Ovary (tissue), 9 donors: ENCODE data around the gene SFMBT2. TPM values are rescaled to one million over a fixed set of nuclear protein-coding genes. Genes with fewer than 3 reads are reported as not detected.

ENCODE experiments used
- DNase-seq, 5 donors: peaks; one replicate each; pipeline ENCODE4 v3.0.0-alpha.2; 2019 to 2020
- H3K27ac ChIP-seq, 2 donors: fragments of 200-600 bp; one replicate each; pipeline versions ENCODE4 v1.5.1 to v1.8.0; 2019 to 2022
- H3K27me3 ChIP-seq: fragments of 200-600 bp; one replicate; pipeline ENCODE4 v1.8.0; 2022
- H3K36me3 ChIP-seq: fragments of 200-600 bp; sonication (generic); one replicate; pipeline ENCODE4 v1.5.1; 2019
- H3K4me1 ChIP-seq: one replicate; pipeline ENCODE4 v1.8.1; 2013; ENCODE audit warnings: mild to moderate bottlenecking, moderate library complexity; ENCODE audit not compliant: insufficient read depth
- H3K4me3 ChIP-seq: fragments of 200-600 bp; sonication (generic); one replicate; pipeline ENCODE4 v1.5.1; 2017
- H3K9me3 ChIP-seq, 2 donors: fragments of 200-600 bp in 1 of 2; sonication (generic) in 1 of 2; one replicate each; pipeline versions ENCODE4 v1.5.1 to v1.8.1; 2013 to 2019; ENCODE audit warnings: mild to moderate bottlenecking in 1 of 2, moderate library complexity in 1 of 2
- EP300 ChIP-seq: sonication (generic); formaldehyde crosslinking; IDR thresholded peaks from one replicate; pipeline ENCODE4 v1.6.1; 2017; ENCODE audit warnings: antibody characterized with exemption
- POLR2A ChIP-seq: fragments of 450-650 bp; IDR thresholded peaks from one replicate; pipeline ENCODE4 v1.6.1; 2017; ENCODE audit warnings: antibody characterized with exemption, mild to moderate bottlenecking, moderate library complexity
- WGBS, 3 donors: extraction: QIAGEN DNeasy Blood & Tissue Kit in 1 of 3; methylation state at CpG; one replicate each; pipeline versions ENCODE4 v1.1.5 to v1.1.7; 2013 to 2017; 5-methylcytosine and 5-hydroxymethylcytosine counted together
- intact Hi-C, 4 donors: fragments of 100-400 bp; cut with DNase I; formaldehyde crosslinking; loops; one replicate each; pipeline versions ENCODE4 v1.11.0 to v1.15.1; 2022 to 2023
- polyA plus RNA-seq, 2 donors: library from polyadenylated mRNA; stranded (reverse); fragments of 200-250 nt in 1 of 2; fragments of 350-450 nt in 1 of 2; fragmentation: Illumina TruSeq in 1 of 2; extraction: RNeasy Lipid Tissue Mini Kit (QIAGEN cat#74804) in 1 of 2; gene quantifications; one replicate each; pipeline ENCODE4 v1.2.3, GENCODE V29; 2013 to 2014
- total RNA-seq, 7 donors: library from RNA; depleted of rRNA in 2 of 7; stranded (reverse); fragments of >200 nt in 2 of 7; fragmentation: NEBNext Ultra II Directional in 3 of 7; extraction: Animal tissue kit (Norgen Biotek cat#: 25700) in 3 of 7; gene quantifications; one replicate each; pipeline versions ENCODE4 v1.1.0 to v1.2.4, GENCODE V29; 2016 to 2023
- TF ChIP-seq, protein P1 (sequence below), 3 donors: fragments of 450-650 bp in 2 of 3; fragments of 200-600 bp in 1 of 3; IDR thresholded peaks; one replicate each; pipeline versions ENCODE4 v1.5.1 to v1.8.0; 2016 to 2022; ENCODE audit warnings: antibody characterized with exemption in 3 of 3, mild to moderate bottlenecking in 1 of 3
- donor health status: DM: no; HTN: no; CAD: no; lungs with moderate emphysema.
- donor health status: DM: no; HTN: no; CAD: no.
- donor health status: Bipolar disorder and iron deficiency.
- donor health status: DM: yes; HTN: yes; CAD: no.
- donor health status: DM: no; HTN: no; CAD: no.
- donor health status: DM: yes; HTN: yes; CAD: no.

The SFMBT2 gene
- total and polyA plus RNA-seq, 9 donors = 5.0 to 28.1 (median 17.8) TPM

DNA sequence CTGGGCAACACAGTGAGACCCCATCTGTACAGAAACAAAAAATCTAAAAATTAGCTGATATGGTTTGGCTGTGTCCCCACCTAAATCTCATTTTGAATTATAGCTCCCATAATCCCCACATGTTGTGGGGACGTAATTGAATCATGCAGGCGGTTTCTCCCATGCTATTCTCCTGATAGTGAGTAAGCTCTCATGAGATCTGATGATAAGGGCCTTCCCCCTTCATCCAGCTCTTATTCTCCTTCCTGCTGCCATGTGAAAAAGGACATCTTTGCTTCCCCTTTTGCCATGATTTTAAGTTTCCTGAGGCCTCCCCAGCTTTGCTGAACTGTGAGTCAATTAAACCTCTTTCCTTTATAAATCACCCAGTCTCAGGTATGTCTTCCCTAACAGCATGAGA lies 136.5 kb downstream of the SFMBT2 start:
- no peaks in the 10 kb centered on the region for H3K27me3 ChIP-seq
- peaks cover 2% of the 10 kb centered on the region for H3K4me1 ChIP-seq
- no peak overlapping the region for H3K4me3 ChIP-seq
- WGBS, 3 donors = 89 to 99% (median 98%) methylated on average over 2 of the region's 2 CpGs
- TF ChIP-seq POLR2A (no peak), EP300 (no peak)
- TF ChIP-seq, protein P1, sequence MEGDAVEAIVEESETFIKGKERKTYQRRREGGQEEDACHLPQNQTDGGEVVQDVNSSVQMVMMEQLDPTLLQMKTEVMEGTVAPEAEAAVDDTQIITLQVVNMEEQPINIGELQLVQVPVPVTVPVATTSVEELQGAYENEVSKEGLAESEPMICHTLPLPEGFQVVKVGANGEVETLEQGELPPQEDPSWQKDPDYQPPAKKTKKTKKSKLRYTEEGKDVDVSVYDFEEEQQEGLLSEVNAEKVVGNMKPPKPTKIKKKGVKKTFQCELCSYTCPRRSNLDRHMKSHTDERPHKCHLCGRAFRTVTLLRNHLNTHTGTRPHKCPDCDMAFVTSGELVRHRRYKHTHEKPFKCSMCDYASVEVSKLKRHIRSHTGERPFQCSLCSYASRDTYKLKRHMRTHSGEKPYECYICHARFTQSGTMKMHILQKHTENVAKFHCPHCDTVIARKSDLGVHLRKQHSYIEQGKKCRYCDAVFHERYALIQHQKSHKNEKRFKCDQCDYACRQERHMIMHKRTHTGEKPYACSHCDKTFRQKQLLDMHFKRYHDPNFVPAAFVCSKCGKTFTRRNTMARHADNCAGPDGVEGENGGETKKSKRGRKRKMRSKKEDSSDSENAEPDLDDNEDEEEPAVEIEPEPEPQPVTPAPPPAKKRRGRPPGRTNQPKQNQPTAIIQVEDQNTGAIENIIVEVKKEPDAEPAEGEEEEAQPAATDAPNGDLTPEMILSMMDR (IDR thresholded peaks at IDR 0.05) = no peak
- H3K36me3 ChIP-seq = no peaks in the 10 kb centered on the region
- intact Hi-C loops = no loop called here
- DNase-seq = no peak
- no peak overlapping the region for H3K27ac ChIP-seq
- no peaks in the 10 kb centered on the region for H3K9me3 ChIP-seq

- no peak overlapping the region for H3K4me3 ChIP-seq
- intact Hi-C loops = no loop called here
- peaks cover 2% of the 10 kb centered on the region for H3K4me1 ChIP-seq
- no peak overlapping the region for H3K27ac ChIP-seq
- TF ChIP-seq, protein P1 (IDR thresholded peaks at IDR 0.05) = no peak
- WGBS, 3 donors = 87 to 95% (median 93%) methylated on average over 4 of the region's 4 CpGs
- H3K9me3 ChIP-seq = no peaks in the 10 kb centered on the region
- H3K36me3 ChIP-seq = no peaks in the 10 kb centered on the region
- no peaks in the 10 kb centered on the region for H3K27me3 ChIP-seq
- no peak for DNase-seq
These were observed 138.8 kb downstream of the SFMBT2 start for GRCh38 chr10:7272008-7272407.

DNA sequence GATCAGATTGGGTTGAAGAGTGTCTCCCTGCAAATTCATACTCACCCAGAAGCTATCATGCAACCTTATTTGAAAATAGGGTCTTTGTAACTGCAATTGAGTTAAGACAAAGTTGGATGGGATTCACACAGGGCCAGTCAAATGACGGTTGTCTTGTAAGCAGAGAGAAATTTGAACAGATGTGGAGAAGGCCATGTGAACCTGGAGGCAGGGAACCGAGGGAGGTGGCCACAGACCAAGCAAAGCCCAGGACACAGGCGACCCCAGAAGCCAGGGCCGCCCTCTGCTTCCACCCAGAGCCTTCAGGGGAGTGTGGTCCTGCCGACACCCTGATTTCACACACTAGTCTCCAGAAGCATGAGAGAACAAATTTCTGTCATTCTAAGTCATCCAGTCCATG lies 140.8 kb downstream of the SFMBT2 start:
- 72 to 79% (median 73%) methylated on average over 5 of the region's 5 CpGs for WGBS, 3 donors
- no peak for DNase-seq
- intact Hi-C loops = loop anchor here in 2 of 4 donors (10.0 kb wide), 1 partner anchor 135 kb away; no protein-coding TSS in a partner anchor

DNA sequence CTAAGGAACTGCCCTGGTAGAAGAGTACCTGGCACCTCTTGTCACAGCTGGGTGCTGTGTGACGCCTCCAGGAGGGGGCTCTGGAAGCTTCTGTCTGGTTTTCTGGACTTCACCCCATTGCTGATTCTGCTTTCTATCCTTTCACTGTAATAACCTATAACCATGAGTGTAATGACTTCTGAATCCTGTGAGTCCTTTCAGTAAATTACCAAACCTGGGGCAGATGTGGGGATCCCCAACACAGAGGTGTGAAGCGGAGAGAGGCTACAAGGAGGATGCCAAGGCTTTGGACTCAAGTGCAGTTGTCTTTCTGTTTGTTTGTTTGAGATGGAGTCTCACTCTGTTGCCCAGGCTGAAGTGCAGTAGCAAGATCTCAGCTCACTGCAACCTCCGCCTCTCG lies 143.7 kb downstream of the SFMBT2 start:
- no peaks in the 10 kb centered on the region for H3K36me3 ChIP-seq
- no peak for TF ChIP-seq EP300
- TF ChIP-seq, protein P1 (IDR thresholded peaks at IDR 0.05) = no peak
- no peak for TF ChIP-seq POLR2A
- DNase-seq = no peak
- intact Hi-C loops = loop anchor here in 2 of 4 donors (10.0 kb wide), 1 partner anchor 138 kb away; no protein-coding TSS in a partner anchor
- H3K4me1 ChIP-seq = peaks cover 5% of the 10 kb centered on the region
- no peaks in the 10 kb centered on the region for H3K27me3 ChIP-seq
- H3K4me3 ChIP-seq = no peak overlapping the region
- no peaks in the 10 kb centered on the region for H3K9me3 ChIP-seq
- H3K27ac ChIP-seq = no peak overlapping the region
- 96 to 99% (median 99%) methylated on average over 4 of the region's 4 CpGs for WGBS, 3 donors

More for the DNA sequence above, 140.8 kb downstream of the SFMBT2 start:
- Histone ChIP-seq H3K4me3 (no peak overlapping the region), H3K36me3 (no peaks in the 10 kb centered on the region), H3K27ac (no peak overlapping the region), H3K4me1 (peaks cover 5% of the 10 kb centered on the region), H3K27me3 (no peaks in the 10 kb centered on the region), H3K9me3 (no peaks in the 10 kb centered on the region)
- no peak for TF ChIP-seq POLR2A

DNA sequence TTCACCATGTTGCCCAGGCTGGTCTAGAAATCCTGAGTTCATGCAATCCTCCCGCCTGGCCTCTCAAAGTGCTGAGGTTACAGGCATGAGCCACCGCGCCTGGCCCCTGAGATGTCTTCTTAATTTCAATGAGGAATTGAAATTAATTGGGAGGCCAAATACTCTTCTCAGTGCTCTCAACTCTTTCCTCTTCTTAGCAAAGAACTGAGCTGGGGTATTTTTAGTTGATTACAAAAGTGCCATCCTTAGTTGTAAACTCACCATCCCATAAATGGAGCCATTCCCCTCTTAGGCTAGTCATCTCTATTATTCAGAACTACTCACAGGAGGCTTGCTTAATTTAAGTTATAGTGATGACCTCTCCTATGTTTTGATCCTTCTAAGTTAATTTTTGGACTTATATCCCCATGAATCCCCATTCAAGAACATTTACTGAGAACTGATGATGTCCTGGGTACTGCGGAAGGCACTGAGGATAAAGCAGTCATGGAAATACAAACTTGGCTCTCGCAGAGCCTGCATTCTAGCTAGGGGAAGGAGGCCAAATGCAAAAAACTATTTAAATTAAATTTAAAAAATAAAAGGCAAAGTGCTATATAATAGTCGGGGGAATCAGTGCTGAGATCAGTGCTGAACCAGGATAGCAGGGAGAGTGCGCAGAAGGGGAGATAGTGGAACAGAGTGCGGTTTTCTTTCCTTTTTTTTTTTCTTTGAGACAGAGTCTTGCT lies 145.3 kb downstream of the SFMBT2 start:
- intact Hi-C loops = loop anchor here in 2 of 4 donors (10.0 kb wide), 1 partner anchor 139 kb away; no protein-coding TSS in a partner anchor
- Histone ChIP-seq H3K27me3 (no peaks in the 10 kb centered on the region), H3K36me3 (no peaks in the 10 kb centered on the region), H3K27ac (no peak overlapping the region), H3K4me3 (no peak overlapping the region), H3K9me3 (no peaks in the 10 kb centered on the region), H3K4me1 (peaks cover 6% of the 10 kb centered on the region)
- DNase-seq = no peak
- 94 to 97% (median 95%) methylated on average over 8 of the region's 8 CpGs for WGBS, 3 donors
- no peak for TF ChIP-seq POLR2A
- TF ChIP-seq, protein P1 (IDR thresholded peaks at IDR 0.05) = no peak
- TF ChIP-seq EP300 = no peak
